VCaP (cell line): ENCODE data around the gene IGFBP1.

Experiments
- H3K27ac ChIP-seq: fragments of 450-650 bp; 2 replicates; pipeline ENCODE4 v1.5.1; 2017
- CTCF ChIP-seq: fragments of 450-650 bp; conservative IDR thresholded peaks from 2 replicates; pipeline ENCODE4 v1.5.1; 2017; ENCODE audit warnings: mild to moderate bottlenecking, moderate library complexity

The IGFBP1 gene

GRCh38 chr7:45917658-45918057, 29.4 kb downstream of the IGFBP1 start:
- H3K27ac ChIP-seq: peak overlapping the region; percentile 84; the same call in 1 of the 2 replicates
- TF ChIP-seq CTCF: peak; percentile 100

- peak overlapping the region; percentile 84; the same call in 1 of the 2 replicates for H3K27ac ChIP-seq
- TF ChIP-seq CTCF: no peak
Measured at GRCh38 chr7:45918556-45918955, 30.3 kb downstream of the IGFBP1 start.

- H3K27ac ChIP-seq: peak overlapping the region; percentile 84; the same call in 1 of the 2 replicates
- TF ChIP-seq CTCF: no peak
Measured at GRCh38 chr7:45919231-45919784, 31.0 kb downstream of the IGFBP1 start.

GRCh38 chr7:45919993-45920459, 31.7 kb downstream of the IGFBP1 start:
- TF ChIP-seq CTCF: no peak
- peak overlapping the region; percentile 84 for H3K27ac ChIP-seq

GRCh38 chr7:45920502-45921380, 32.5 kb downstream of the IGFBP1 start, which contains the start of gene IGFBP3:
IGFBP3 (minus strand) TSS chr7:45921272; CDS start chr7:45921140, 132 bp downstream.
- no peak for TF ChIP-seq CTCF

GRCh38 chr7:45921381-45921698, 33.1 kb downstream of the IGFBP1 start:
- no peak for TF ChIP-seq CTCF

More at GRCh38 chr7:45920502-45921380, 32.5 kb downstream of the IGFBP1 start, which contains the start of gene IGFBP3:
- peak within 1 kb of the TSS; percentile 84 for H3K27ac ChIP-seq

GRCh38 chr7:45921699-45922519, 33.6 kb downstream of the IGFBP1 start:
- peak overlapping the region; percentile 84 for H3K27ac ChIP-seq
- peak; percentile 95 for TF ChIP-seq CTCF

More at GRCh38 chr7:45921381-45921698, 33.1 kb downstream of the IGFBP1 start:
- peak overlapping the region; percentile 84 for H3K27ac ChIP-seq
